H1 (cell line): ENCODE data around the gene AHDC1. TPM values are rescaled to one million over a fixed set of nuclear protein-coding genes. Genes with fewer than 3 reads are reported as not detected.

ENCODE experiments used
- CEBPB ChIP-seq: IDR thresholded peaks from 2 replicates; pipeline ENCODE4 v1.6.1; 2012; ENCODE audit warnings: low read depth, low read length
- CHD2 ChIP-seq: IDR thresholded peaks from 2 replicates; pipeline ENCODE4 v1.6.1; 2012; ENCODE audit warnings: low read length, improper control_type of control experiment
- EGR1 ChIP-seq: IDR thresholded peaks from 2 replicates; pipeline ENCODE4 v1.6.1; 2011; ENCODE audit warnings: low read depth, low read length, borderline replicate concordance
- EP300 ChIP-seq, 2 experiments: IDR thresholded peaks; 1 replicate in 1 of 2; 2 replicates in 1 of 2; pipeline ENCODE4 v1.6.1; 2011 to 2012; ENCODE audit warnings: low read depth in 2 of 2, low read length in 2 of 2, mild to moderate bottlenecking in 2 of 2, borderline replicate concordance in 1 of 2, inconsistent platforms in 1 of 2, moderate library complexity in 1 of 2
- EZH2 ChIP-seq: fragments of 200-600 bp; sonication (generic); IDR thresholded peaks from 2 replicates; pipeline ENCODE4 v1.7.1; 2012; ENCODE audit warnings: low read depth, mild to moderate bottlenecking, moderate library complexity, low read length, inconsistent platforms; ENCODE audit not compliant: severe bottlenecking
- PHF8 ChIP-seq: fragments of 200-600 bp; sonication (generic); conservative IDR thresholded peaks from 2 replicates; pipeline ENCODE4 v1.7.1; 2012; ENCODE audit warnings: low read depth, mild to moderate bottlenecking, inconsistent platforms, low read length, moderate library complexity
- ZNF274 ChIP-seq: IDR thresholded peaks from 2 replicates; pipeline ENCODE4 v1.7.0; 2012; ENCODE audit warnings: low read length, borderline replicate concordance; ENCODE audit errors: extremely low read depth
- polyA plus RNA-seq, 7 experiments: library from polyadenylated mRNA; depleted of rRNA in 3 of 7; stranded (reverse) in 5 of 7; unstranded in 2 of 7; fragments of >200 nt in 5 of 7; fragments of 200-250 nt in 2 of 7; gene quantifications; 1 replicate in 5 of 7; 2 replicates in 1 of 7; 4 replicates in 1 of 7; pipeline versions ENCODE4 v1.2.1 to v1.2.3, GENCODE V29; 2011 to 2013; ENCODE audit warnings: missing spikeins in 2 of 7, mixed read lengths in 2 of 7
- total RNA-seq: library from RNA; stranded (reverse); fragmentation: NEBNext Ultra II Directional; extraction: Animal tissue kit (Norgen Biotek cat#: 25700); gene quantifications from 2 replicates; pipeline ENCODE4 v1.2.1, GENCODE V29; 2021

Gene AHDC1
- total and polyA plus RNA-seq, 2 of the 8 experiments (the other 6 are each of a cell fraction or from before 2014, with no cell fraction given), result 4.4 to 35.1 TPM

- TF ChIP-seq EP300 (IDR thresholded peaks at IDR 0.05; ENCODE audit: borderline replicate concordance in 1 of 2, low read depth in 2 of 2, low read length in 2 of 2) (no peak), CHD2 (no peak), ZNF274 (no peak), PHF8 (no peak), EZH2 (no peak), EGR1 (no peak), CEBPB (no peak)
Observed at GRCh38 chr1:27491748-27492700, 111.9 kb downstream of the AHDC1 start (continued).
